ENCODE results near the gene KCNQ1OT1.

KCNQ1OT1 gene

GRCh38 chr11:2666828-2667570 lies 32.8 kb downstream of the KCNQ1OT1 start:
- no peak for TF ChIP-seq GLIS3 (CRISPR knock-in tag; IDR thresholded peaks at IDR 0.05)
- no peak for TF ChIP-seq CSRNP3 (CRISPR knock-in tag; IDR thresholded peaks at IDR 0.05)
- TF ChIP-seq ZNF8 (CRISPR knock-in tag; IDR thresholded peaks at IDR 0.05) = no peak
- no peak for TF ChIP-seq TCF4 (CRISPR knock-in tag; IDR thresholded peaks at IDR 0.05; ENCODE audit: borderline replicate concordance)
- no peak for TF ChIP-seq OSR1 (CRISPR knock-in tag; IDR thresholded peaks at IDR 0.05)
- TF ChIP-seq ESRRG (CRISPR knock-in tag; IDR thresholded peaks at IDR 0.05) = no peak
- TF ChIP-seq POU6F1 (CRISPR knock-in tag; IDR thresholded peaks at IDR 0.05; ENCODE audit: borderline replicate concordance, low read depth) = no peak
- TF ChIP-seq BACH2 (CRISPR knock-in tag; IDR thresholded peaks at IDR 0.05; ENCODE audit: borderline replicate concordance) = no peak
- no peak for TF ChIP-seq ARNTL (CRISPR knock-in tag; IDR thresholded peaks at IDR 0.05; ENCODE audit: borderline replicate concordance, low read depth)
- TF ChIP-seq CREB5 (CRISPR knock-in tag; IDR thresholded peaks at IDR 0.05; ENCODE audit: low read depth) = no peak
- no peak for TF ChIP-seq SNAI2 (CRISPR knock-in tag; IDR thresholded peaks at IDR 0.05)
- TF ChIP-seq ZFP30 (CRISPR knock-in tag; IDR thresholded peaks at IDR 0.05) = no peak
- no peak for TF ChIP-seq ZNF565 (CRISPR knock-in tag; conservative IDR thresholded peaks at IDR 0.05; ENCODE audit: low read depth)
- no peak for TF ChIP-seq ISL1 (CRISPR knock-in tag; IDR thresholded peaks at IDR 0.05)
- no peak for ATAC-seq

GRCh38 chr11:2666401-2666741 lies 33.4 kb downstream of the KCNQ1OT1 start:
- no peak for TF ChIP-seq ZFP30 (CRISPR knock-in tag; IDR thresholded peaks at IDR 0.05)
- no peak for TF ChIP-seq TOX (CRISPR knock-in tag; IDR thresholded peaks at IDR 0.05; ENCODE audit: borderline replicate concordance)
- ATAC-seq = no peak

- no peak for ATAC-seq
- TF ChIP-seq ZNF70 (CRISPR knock-in tag; IDR thresholded peaks at IDR 0.05) = no peak
- TF ChIP-seq ZFP3 (CRISPR knock-in tag; IDR thresholded peaks at IDR 0.05) = no peak
- no peak for TF ChIP-seq ESRRG (CRISPR knock-in tag; IDR thresholded peaks at IDR 0.05)
- no peak for TF ChIP-seq ISL1 (CRISPR knock-in tag; IDR thresholded peaks at IDR 0.05)
- TF ChIP-seq CREB5 (CRISPR knock-in tag; IDR thresholded peaks at IDR 0.05; ENCODE audit: low read depth) = no peak
- no peak for TF ChIP-seq TCF4 (CRISPR knock-in tag; IDR thresholded peaks at IDR 0.05; ENCODE audit: borderline replicate concordance)
- TF ChIP-seq RARB (CRISPR knock-in tag; IDR thresholded peaks at IDR 0.05) = no peak
- no peak for TF ChIP-seq POU6F1 (CRISPR knock-in tag; IDR thresholded peaks at IDR 0.05; ENCODE audit: borderline replicate concordance, low read depth)
- no peak for TF ChIP-seq OSR1 (CRISPR knock-in tag; IDR thresholded peaks at IDR 0.05)
- TF ChIP-seq PPARA (CRISPR knock-in tag; IDR thresholded peaks at IDR 0.05; ENCODE audit: borderline replicate concordance) = no peak
- TF ChIP-seq TSHZ2 (CRISPR knock-in tag; IDR thresholded peaks at IDR 0.05) = no peak
- no peak for TF ChIP-seq GLIS3 (CRISPR knock-in tag; IDR thresholded peaks at IDR 0.05)
- TF ChIP-seq BACH2 (CRISPR knock-in tag; IDR thresholded peaks at IDR 0.05; ENCODE audit: borderline replicate concordance) = no peak
- no peak for TF ChIP-seq CSDC2 (CRISPR knock-in tag; IDR thresholded peaks at IDR 0.05)
- no peak for TF ChIP-seq ARNTL (CRISPR knock-in tag; IDR thresholded peaks at IDR 0.05; ENCODE audit: borderline replicate concordance, low read depth)
- no peak for TF ChIP-seq CSRNP3 (CRISPR knock-in tag; IDR thresholded peaks at IDR 0.05)
- TF ChIP-seq ZFP30 (CRISPR knock-in tag; IDR thresholded peaks at IDR 0.05) = no peak
- TF ChIP-seq SNAI2 (CRISPR knock-in tag; IDR thresholded peaks at IDR 0.05) = no peak
- no peak for TF ChIP-seq ZNF8 (CRISPR knock-in tag; IDR thresholded peaks at IDR 0.05)
These were observed 34.0 kb downstream of the KCNQ1OT1 start for GRCh38 chr11:2665526-2666400.
